Ishikawa (cell line): Measurements from ENCODE around the gene TMEM107.

Source experiments
- EP300 ChIP-seq: IDR thresholded peaks from 2 replicates; pipeline ENCODE4 v1.6.1; 2012; ENCODE audit warnings: borderline replicate concordance
- NFIC ChIP-seq: IDR thresholded peaks from 2 replicates; pipeline ENCODE4 v1.6.1; 2012
- REST ChIP-seq: IDR thresholded peaks from 2 replicates; pipeline ENCODE4 v1.6.1; 2012; ENCODE audit warnings: low read depth, mild to moderate bottlenecking

- TF ChIP-seq REST (no peak), EP300 (no peak; the same call in 1 of the 2 replicates), NFIC (peak; percentile 91)
Measured at GRCh38 chr17:8153957-8154607, 22.1 kb downstream of the TMEM107 start.
